ENCODE results near the gene DNER.
A peak's percentile ranks its signal among the peaks of the same experiment; 100 is the strongest.

DNER gene

DNA sequence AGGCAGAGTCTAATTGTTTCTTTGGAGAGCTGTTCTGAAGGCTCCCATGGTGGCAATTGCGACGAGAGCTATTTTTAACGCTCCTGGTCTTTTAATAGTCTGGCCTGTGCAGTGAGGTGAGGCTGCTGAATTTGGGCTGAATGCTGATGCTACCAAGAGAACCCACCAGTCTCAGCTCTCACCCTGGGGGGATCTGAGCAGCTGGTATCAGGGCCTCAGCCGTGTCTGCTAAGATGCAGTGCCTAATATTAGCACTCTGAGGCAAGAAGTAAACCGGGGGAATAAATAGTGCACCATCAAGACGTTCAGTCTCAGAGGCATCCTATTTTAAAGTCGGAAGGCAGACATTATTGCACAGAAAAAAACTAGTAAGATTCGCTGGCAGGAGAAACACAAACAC lies 228.5 kb downstream of the DNER start:
- DNase-seq: no peak

DNA sequence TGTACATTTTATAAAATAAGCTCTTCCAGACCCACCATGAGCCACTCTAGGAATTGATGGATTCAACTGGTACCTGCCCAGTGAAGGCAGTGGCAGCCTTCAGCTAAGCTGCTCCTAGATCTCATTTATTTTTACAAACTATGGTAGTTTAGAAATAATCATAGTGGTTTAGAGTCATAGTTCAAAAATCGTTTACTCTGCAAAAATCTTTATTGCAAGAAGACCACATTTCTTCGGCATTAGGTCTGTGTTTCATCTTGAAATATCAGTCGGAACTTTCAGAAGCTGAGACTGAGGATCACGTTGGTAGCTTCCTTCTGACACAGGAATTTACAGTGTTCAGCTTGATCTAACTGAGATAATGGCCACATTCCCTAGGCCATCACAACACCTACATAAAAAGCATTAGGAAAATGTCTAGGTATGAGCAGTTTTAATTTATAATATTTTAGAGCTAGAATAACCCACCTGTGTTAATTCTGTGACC lies 237.0 kb downstream of the DNER start:
- DNase-seq: no peak

DNA sequence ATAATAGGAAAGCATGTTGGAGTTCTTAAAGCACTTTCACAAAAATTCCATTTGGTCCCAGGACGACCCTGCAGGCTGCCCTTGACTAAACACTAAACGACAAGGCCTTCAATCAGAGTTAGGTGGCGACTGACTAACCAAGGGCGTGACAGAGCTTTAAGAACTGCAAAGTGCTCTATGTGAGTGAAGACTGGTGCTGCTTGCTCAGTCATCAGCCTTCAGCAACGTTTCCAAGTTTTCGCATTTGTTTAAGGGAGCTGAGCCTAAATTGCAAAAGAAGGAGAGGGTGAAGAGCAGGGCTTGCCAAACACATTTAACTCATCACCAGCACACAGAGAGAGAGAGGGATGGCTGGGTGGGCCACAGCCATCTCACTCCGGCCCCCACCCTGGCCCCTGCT lies 238.6 kb downstream of the DNER start:
- DNase-seq: no peak

DNA sequence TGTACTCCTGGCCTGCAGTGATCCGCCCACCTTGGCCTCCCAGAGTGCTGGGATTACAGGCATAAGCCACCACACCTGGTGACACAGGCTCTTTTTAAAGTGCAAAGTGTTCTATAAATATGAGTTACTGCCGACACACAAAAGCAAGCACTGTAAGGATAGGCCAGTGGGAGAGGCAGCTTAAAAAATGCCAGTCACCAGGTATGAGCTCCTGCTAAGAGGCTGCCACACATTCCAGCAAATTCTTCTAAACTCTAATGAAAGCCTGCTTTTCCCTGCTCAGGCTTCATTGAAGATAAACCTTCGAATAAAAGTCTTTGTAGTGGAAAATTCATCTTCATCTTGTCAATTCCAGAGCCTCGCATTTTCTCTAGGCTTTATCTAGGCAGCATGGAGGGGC lies 240.2 kb downstream of the DNER start:
- no peak for DNase-seq

DNA sequence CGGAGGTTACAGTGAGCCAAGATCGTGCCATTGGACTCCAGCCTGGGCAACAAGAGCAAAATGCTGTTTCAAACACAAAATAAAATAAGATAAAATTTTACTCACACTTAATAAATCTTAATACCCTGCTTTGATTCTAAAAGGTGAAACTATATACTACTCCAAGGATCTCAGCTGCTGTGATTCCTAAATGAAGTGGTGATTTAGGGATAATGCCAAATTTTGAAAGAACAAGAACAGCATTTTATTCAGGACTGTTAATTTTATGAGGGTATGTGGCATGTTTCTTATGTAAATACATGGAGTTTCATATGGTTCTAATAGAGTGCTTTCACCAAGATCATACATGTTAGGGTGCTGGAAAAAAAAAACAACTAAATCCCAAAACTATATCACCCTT lies 243.6 kb downstream of the DNER start:
- DNase-seq: no peak

DNA sequence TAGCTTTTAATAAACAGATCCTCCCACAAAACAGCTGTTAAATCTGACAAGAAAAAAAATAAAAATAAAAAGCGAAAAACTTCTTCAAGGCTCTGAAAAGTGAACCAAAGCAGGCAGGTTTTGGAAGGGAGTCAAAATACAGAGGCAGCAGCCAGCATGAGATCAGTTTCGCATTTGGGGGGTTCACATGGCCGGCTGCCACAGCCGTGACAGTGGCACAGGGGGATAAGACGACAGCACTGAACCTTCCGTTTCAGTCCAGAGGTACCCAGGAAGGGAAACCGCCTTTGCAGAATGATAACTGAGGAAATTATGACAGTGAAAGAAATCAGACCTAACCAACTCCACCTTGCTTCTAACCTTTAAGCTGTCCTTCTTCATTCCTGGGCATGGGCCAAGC lies 246.6 kb downstream of the DNER start:
- no peak for DNase-seq

DNA sequence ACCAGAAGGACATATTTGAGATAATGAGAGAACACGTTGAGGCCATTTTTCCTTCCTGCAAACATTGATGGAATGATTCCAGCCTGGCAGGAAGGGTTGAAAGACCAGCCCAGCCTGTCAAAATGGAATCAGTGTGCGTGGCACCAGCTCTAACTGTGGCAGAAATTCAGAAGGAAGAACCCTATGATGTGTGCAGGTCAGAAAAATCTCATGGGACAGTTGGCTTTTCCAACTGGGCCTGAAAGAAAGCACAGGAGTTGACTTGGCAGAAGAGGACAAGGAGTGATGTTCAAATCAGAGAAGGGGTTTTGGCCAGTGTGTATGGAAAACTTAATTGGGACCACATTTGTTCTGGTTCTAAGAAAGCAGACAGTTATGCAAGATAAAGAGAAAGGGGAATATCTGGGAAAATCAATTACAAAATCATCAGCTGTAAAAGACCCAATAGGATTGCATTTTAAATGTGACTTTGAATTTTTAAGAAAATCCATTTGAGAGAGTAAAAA lies 250.5 kb downstream of the DNER start:
- no peak for DNase-seq

DNA sequence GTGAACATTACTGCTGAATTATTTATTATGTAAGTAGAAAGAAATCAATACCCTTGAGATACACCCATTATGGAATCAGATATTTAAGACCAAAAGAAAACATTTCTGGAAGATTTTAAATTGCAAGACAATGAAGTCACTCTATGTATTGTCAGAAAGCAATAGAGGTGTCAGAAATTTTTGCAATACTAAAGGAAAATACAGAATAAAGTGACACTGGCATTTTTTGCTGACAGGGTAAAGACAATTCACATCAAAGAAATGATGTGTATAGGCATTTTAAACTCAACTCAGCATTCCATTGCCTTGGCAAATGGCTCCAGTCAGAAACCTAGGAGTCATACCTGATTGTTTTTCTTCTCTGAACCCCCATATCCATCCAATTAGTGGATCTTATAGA lies 252.2 kb downstream of the DNER start:
- no peak for DNase-seq

DNA sequence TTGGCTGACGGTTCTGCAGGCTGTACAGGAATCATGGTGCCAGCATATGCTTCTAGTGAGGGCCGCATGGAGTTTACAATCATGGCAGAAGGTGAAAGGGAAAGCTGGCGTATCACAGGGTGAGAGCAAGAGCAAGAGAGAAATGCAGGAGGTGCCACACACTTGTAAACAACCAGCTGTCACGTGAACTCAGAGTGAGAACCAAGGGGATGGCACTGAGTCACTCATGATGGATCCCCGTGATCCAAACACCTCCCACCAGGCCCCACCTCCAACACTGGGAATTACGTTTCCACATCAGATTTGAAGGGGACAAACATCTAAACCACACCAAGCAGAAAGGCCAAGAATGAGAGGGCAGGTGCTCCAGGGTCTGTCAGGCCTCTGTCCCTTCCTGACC lies 258.3 kb downstream of the DNER start:
- no peak for DNase-seq

DNA sequence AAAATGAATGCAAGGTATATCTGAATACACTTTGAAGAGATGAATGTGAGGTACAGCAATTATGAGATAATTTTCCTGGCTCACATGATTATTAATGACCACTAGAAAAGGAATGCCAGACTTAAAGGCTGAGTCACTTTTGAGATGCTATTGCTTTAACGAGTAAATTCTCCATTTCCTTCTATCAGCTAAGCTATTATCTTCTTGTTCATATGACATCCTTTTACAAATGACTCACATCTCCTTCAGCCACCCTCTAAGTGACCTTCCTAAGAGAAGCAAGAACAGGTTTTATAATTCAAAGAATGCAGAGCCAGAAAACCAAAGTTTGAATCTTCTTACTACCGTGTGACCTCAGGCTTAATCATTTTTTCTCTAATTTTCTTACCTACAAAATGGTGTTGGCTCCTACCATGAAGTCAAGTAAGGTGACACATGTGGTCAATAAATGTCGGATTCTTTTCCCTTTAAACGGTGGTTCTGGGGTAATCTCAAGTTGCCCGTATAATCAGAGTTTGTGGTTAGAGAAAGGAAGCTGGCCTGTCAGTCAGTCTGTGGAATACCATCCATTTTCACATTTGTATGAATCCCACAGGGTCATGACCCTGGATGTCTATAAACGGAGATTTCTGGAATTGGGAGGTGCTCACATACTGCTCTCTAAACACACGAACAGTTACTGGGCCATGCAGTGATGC lies 259.3 kb downstream of the DNER start:
- no peak for DNase-seq

DNA sequence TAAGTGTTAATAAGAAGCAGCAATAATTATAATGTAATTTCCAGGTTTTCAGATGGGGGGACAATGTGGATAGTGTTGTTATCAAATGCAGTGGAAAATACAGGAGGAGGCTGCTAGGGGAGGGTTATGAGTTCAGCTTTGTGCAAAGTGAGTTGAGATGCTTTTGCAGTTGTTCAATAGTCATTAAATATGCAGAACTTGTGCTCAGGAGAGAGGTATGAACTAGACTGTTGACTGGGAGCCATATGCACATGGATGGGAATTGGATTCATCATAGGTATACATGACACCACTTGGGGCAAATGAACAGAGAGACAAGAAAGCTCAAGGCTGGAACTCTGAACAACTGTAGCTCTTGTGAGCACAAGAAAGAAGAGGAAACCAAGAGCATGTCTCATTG lies 261.1 kb downstream of the DNER start:
- no peak for DNase-seq

DNA sequence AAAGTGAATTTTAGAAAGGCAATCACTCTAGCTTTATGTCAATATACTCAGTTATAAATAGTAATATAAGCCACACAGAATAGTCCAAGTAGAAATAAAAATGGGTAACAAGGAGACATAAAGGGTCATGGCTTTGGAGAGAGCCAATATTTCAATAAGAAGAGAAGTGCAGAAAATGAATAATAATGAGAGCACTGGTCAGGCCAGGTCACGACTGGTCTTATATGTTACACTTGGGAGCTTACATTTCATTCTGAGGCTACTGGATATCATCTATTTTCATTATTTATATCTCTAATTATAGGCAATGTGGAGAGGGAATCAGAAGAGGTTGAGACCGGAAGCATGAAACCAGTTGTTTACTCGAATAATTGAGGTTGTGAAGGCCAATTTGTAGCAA lies 262.5 kb downstream of the DNER start:
- DNase-seq: no peak

DNA sequence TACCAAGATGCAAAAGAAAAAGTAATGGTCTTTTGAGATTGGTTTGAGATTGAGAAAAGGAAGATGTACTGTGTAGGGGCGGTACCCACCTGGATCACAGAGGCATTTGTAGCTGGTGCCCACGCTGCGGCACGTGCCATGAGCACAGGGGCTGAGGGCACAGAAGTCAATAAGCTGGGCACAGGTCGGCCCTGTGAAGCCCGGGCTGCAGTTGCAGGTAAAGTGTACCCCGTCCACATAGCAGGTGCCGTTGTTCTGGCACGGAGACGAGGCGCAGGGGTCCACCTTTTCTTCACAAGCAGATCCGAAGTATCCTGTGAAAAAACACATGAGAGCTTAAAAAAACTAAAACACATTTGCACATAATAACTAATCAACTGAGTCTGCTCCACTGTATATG lies 267.1 kb downstream of the DNER start:
- DNase-seq: no peak

DNA sequence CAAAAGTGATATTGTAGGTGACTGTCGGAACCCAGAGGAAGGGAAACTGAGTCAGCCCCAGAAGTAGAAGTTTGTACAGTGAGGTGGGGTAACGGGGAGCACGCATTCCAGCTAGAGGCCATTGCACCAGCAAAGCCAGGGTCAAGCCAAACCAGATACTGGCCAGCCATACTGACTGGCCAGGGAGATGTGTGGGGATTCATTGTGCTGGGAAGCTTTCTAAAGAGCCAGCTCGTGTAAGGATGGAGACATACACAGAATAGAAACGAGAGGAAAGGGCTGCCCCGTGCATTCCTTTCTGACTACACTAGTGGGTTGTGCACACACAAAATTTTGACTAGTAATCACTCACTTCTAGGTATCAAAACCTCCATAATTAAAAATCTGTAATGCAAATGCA lies 268.0 kb downstream of the DNER start:
- DNase-seq: peak; percentile 29

DNA sequence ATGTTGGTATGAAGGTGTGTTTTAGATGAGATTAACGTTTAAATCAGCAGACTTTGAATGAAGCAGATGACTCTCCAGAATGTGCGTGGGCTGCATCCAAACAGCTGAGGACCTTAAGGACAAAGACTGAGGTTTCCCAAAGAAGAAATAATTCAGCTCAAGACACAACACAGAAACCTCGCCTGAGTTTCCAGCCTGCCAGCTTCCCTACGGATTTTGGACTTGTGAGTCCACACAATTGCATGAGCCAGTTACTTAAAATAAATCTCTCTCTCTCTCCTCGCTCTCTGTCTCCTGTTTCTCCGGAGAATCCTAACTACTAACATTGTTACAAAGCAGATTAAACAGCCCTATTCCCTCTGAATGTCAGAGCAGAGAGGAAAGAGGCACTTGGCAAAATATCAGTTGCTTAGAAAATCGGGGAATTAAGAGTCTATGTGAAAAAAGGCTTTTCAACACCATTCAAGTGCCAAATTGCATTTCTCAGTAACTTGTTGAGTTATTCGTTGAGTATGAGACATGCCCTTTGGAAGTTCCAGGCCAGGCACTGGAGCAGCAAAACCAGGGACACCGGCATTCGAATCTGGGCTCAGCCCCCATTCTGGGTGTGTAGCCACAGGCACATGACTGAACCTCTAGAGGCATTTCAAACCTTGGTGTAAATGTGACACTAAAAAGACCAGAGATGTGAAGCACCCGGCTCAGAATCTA lies 268.7 kb downstream of the DNER start:
- peak; percentile 67 for DNase-seq

DNA sequence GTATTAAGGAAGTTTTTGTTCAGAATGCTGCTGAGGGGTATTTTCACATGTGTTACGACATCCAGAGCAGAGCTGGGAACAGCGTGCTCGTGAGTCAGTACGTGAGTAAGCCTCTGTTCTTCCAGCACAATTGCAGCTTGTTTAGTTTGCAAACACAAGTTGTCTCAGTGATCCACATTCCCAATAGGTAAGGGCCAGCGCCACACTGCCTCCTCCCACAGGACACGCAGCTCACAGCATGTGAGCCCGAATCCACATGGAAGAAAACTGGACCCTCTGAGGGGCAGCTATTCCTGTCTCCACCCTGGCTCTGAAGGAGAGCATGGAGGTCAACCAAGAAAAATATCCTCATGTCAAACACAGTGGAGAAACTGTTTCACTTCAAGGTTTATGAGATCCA lies 269.3 kb downstream of the DNER start:
- peak; percentile 74 for DNase-seq

DNA sequence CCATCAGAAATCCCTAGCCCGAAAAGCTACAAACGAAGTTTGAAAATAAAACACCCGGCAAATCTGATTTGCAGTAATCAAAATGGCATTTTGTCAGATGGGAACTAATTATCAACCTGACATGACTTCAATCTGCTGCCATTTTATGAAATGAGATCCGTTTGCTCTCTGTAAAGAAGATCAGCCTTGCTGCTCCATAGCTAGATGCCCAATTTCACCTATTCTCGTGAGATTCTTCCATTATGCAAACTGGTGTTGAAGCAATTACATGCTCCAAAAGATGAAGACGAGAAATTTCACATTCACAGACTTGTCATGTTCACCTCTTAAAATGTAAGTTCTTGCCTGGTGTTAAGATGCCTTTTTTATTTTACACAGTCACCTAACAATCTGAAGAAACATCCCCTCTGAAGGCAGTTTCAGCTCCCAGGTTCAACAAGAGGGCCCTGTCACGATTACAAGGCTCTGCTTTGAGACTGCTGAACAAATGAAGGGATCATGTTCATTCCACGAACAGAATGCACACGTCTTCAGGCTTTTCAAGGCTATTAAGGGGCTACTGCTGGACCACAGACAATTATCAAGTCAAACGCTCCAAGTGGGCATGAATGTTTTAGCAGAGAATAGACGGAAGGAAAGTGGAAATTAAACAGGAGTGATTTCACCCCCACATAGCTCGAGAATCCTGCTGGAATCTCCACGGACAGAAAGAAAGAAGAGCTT lies 270.6 kb downstream of the DNER start:
- no peak for DNase-seq

DNA sequence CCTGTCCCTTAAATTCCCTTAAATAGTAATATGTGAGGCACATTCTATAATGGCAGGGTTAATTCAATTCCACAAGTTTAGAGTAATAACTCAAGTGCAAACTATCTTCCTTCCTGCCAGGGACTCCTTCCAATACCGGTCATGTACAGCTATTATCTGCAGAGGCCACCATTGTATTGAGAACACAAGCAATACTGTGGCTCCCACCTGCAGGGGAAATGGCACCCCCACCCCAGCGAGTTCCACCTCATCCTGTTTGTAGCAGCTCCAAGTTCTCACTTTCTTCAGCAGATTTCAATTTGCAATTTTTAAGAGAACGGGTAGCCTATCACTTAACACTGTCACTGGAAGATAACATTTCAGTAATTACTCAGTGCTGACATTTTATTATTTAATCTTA lies 271.2 kb downstream of the DNER start:
- DNase-seq: no peak

DNA sequence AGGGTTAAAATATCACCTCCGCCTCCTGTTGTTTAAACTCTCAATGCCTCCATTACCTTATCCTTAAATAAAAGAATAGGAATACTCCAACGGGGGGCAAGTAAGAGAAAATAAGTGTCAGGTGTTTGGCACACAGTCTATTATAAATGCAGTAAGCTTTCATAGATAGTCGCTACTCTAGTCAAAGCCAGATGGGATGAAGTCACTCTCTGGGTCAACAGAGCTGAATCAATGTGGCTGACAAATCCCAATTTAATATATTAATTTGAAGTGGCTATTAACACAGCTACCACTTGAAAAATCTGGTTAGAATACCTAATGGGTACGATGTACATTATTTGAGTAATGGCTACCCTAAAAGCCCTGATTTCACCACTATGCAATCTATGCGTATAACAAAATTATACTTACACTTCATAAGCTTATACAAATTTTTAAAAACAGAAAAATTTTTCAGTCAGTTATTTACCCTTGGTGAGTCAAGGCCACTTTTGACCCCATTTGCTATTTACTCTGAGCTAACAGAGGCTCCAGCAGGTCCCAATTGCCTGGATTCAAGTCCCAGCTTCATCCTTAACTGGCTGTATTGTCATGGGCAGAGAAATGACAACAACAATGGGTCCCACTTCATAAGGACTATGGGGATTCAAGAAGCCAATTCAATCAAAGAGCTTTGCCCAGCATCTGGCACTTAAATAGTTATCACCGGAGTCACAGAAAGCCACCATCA lies 275.8 kb downstream of the DNER start:
- DNase-seq: no peak

DNA sequence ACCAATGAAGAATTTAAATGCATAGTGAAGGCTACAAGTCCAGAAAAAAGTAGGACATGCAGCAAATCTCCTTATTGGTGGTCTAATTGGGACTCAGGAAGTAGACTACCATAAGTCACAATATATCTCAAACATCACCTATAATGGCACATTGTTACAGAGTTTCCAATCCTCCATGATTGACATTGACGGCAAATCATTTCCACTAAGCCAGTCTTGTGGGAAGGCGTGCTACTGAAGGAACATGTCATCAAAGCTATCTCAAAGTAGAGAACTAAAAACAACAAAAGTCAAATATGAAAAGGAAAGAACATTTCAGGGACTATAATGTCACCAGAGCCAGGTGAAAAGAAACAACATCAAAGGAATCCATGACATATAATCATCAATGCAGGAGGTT lies 276.9 kb downstream of the DNER start:
- DNase-seq: no peak

DNA sequence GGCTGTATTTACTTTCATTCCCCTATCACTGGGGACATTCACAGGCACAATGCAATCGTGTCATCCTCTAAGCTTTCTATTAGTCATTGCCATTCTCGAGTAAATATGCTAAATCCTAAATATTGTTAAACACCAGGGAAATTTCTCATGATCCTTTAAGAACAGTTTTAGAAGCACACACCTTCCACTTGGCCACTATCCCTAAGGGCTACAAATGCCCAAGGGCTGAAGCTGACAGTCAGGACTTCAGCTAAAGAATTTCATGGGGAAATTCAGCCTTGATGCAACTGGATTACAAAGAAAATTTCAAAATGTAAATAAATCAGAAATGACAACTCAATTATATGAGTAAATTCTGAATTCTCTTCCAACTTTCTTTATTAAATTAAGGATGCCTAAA lies 280.2 kb downstream of the DNER start:
- no peak for DNase-seq

DNA sequence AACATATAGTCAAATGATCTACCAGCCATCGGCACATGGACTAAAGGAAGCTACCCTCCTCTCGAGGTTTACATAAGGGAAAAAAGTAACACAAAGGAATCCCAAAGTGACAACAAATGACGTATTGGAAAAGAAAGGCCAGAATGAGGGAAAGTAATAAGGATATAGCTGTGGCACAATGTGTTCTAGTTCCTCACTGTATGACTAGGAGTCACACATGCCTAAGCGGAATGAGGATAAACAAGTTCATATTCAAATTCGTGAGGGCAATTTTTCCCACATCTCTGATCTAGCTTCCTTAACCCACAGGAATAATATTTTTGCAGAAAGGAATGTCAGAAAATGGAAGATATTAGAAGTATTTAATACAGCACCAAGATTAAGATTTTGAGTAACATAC lies 281.0 kb downstream of the DNER start:
- no peak for DNase-seq

DNA sequence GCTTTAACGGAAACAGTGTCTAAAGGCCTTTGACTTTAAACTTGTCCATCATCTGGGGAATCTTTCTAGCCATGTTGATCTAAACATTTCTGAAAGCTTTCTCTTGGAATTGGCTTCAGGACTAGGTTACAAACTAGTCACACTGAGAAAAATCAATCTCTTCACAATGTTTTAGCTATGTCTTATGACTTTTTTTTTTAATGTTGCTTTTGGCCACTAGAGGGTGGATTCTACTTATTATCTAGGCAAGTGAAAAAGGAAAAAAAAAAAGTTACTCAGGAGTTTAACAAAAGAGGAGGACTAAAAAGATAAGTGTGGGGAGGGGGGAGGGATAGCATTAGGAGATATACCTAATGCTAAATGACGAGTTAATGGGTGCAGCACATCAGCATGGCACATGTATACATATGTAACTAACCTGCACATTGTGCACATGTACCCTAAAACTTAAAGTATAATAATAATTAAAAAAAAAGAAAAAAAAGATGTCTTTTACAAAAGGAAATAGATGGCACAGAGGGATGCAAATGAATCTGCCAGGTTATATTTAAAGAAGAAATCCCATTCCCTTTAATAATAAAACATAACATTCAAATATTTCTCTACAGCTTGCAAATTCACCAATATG lies 282.9 kb downstream of the DNER start:
- DNase-seq: peak; percentile 74

Data from midbrain (tissue), 1 donor.